ENCODE data around the gene SYNE2.

DNA sequence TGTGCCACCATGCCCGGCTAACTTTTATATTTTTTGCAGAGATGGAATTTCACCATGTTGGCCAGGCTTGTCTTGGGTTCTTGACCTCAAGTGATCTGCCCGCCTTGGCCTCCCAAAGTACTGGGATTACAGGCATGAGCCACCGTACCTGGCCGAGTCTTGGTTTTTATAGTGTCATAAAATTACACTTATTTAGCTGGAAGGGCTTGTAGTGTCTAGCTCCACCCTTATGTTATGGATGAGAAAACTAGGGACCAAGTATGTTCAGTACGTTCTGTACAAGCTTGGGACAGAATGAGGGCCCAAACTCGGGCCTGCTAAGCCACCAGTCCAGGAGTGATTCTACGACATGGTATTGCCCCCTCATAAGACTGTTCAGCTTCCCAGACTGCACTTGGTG lies 35.1 kb downstream of the SYNE2 start:
- TF ChIP-seq, protein P1, sequence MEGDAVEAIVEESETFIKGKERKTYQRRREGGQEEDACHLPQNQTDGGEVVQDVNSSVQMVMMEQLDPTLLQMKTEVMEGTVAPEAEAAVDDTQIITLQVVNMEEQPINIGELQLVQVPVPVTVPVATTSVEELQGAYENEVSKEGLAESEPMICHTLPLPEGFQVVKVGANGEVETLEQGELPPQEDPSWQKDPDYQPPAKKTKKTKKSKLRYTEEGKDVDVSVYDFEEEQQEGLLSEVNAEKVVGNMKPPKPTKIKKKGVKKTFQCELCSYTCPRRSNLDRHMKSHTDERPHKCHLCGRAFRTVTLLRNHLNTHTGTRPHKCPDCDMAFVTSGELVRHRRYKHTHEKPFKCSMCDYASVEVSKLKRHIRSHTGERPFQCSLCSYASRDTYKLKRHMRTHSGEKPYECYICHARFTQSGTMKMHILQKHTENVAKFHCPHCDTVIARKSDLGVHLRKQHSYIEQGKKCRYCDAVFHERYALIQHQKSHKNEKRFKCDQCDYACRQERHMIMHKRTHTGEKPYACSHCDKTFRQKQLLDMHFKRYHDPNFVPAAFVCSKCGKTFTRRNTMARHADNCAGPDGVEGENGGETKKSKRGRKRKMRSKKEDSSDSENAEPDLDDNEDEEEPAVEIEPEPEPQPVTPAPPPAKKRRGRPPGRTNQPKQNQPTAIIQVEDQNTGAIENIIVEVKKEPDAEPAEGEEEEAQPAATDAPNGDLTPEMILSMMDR (IDR thresholded peaks at IDR 0.05 in 4 of 5, conservative IDR thresholded peaks at IDR 0.05 in 1 of 5), result no peak
- TF ChIP-seq POLR2A (IDR thresholded peaks at IDR 0.05), result no peak
